ENCODE results near the gene VIT. TPM values are rescaled to one million over a fixed set of nuclear protein-coding genes. Genes with fewer than 3 reads are reported as not detected.

Gene VIT
- total RNA-seq, 1 donor from 2014 or later: 67.9 TPM

Other genes starting within 250 kb of the VIT start
- 89.8 TPM for gene FEZ2, start 98.5 kb upstream of the VIT start, total RNA-seq

All from sciatic nerve (tissue), 1 donor.